Activated T-cell treated with anti-CD3 and anti-CD28 coated beads for 24 hours (primary cell): ENCODE results near the gene SLIT3.

ENCODE experiments used
- DNase-seq: peaks from one replicate; pipeline ENCODE4 v3.0.0-alpha.2; 2020; ENCODE audit warnings: low read depth

Gene SLIT3

GRCh38 chr5:169029661-169030274 is 271.2 kb downstream of the SLIT3 start:
- no peak for DNase-seq

GRCh38 chr5:169029037-169029436 is 271.9 kb downstream of the SLIT3 start:
- no peak for DNase-seq

DNA sequence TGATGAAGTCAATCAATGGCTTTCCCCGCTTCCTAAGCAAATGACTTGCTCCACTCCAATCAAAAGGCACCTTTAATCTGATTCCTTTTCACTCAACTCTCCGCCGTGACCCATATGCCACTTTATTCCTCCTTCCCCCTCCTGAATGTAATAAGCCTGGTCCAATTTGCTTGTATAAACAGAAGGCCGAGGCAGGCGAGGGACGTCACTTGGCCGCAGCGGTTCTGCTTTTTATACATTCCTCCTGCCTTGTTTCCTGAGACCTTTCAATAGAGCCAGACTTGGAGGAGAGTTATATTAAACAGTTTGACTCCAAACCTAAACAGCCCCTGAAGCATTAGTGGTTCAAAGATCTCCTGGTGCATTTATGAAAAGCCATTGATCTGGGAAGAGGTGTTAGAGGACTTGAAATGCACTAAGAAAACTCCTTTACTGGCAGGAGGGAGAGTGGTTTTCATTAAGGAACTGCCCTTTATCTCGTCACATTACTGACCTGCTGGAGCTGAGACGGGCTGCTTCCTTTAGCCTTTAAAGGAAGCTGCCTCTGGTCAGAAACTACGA is 273.4 kb downstream of the SLIT3 start:
- no peak for DNase-seq

DNA sequence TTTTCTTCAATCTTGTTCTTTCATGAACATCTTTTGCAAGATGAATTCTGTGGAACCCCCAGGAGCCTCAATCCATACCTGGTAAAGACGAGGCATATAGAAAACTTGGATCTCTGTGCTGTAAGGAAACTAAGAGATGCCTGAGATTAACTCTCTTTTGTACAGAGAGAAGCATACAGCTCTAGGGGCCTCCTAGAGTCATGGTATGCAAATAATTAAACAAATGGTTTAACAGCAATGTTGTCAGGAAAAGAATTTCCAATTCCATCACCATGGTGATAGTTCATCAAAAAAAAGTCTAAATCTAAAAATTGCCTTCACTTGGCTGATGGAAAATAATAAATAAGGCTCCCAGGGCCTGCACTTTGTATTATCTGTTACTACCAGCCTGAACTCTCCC is 275.4 kb downstream of the SLIT3 start:
- no peak for DNase-seq

DNA sequence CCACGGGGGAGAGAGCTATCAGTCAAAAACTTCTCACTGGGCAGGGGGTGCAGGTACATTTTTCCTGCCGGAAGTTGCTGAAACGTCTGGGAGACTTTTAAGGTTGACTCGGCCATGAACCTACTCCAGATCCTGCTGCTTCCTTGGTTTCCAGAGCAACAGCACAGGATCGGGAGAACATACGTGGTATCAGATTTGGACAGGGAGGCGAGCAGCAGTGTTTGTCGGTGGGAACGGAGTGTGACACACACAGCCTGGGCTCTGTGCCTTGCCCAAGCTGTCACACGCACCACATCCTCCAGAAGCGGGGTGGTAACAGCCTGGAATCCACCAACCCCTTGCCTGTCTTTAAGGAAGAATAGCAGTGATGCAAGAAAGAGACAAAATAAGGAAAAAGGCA is 276.5 kb downstream of the SLIT3 start:
- DNase-seq = no peak

DNA sequence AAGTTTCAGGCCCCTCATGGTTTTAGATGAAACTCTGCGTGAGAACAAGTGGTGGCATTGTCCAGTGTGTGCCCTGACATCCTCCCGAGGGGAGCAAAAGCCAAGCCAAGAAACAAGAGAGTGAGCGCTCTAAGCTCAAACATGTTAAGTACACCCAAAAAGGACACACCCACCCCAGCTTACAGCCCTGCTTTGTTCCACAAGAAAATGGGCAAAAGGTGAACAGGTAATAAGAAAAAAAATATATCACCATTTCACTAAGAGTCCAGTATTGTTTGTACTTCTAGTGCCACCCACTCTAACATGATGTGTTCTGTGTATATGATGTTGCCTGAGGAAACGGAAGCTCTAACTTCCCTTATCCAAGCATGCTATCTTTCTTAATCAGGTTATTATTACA is 278.2 kb downstream of the SLIT3 start:
- no peak for DNase-seq

GRCh38 chr5:169020102-169020501 is 280.8 kb downstream of the SLIT3 start:
- DNase-seq = no peak

DNA sequence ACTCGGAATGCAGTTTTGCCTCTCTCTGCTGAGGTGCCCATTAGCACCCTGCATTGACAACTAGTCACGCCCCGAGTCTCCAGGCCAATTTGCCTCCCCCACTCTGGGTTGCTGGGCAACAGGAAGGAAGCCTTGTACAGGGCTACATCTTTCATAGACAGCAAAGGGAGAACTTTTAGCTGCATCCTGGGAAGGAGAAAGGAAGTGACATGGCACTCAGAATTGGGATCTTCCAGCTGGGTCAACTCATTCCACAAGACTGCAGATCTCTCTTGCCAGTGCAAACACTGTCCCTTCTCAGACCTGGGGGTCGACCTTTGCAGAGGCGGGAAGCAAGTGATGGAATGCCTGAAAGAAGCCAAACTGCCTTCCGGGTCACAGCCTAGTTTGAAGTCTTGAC is 282.0 kb downstream of the SLIT3 start:
- DNase-seq = no peak

GRCh38 chr5:169015991-169016390 is 284.9 kb downstream of the SLIT3 start:
- no peak for DNase-seq

DNA sequence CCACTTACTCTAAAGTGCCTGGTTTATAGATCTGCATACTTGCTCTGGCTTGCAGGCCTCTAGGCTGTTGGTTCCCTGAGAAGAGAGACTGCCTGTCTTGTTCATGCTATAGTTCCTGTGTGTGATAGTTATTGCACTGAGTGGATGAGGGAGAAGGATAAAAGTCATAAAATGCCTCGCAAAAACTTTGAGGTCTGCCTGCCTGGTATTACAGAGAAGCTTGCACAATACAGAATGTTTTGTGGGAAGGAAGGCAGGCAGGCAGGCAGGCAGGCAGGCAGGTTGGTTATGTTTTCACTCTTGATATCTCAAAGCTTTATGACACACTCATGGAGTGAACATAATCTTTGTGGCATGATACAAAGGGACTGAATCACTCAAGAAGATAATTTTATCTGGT is 287.1 kb downstream of the SLIT3 start:
- no peak for DNase-seq

DNA sequence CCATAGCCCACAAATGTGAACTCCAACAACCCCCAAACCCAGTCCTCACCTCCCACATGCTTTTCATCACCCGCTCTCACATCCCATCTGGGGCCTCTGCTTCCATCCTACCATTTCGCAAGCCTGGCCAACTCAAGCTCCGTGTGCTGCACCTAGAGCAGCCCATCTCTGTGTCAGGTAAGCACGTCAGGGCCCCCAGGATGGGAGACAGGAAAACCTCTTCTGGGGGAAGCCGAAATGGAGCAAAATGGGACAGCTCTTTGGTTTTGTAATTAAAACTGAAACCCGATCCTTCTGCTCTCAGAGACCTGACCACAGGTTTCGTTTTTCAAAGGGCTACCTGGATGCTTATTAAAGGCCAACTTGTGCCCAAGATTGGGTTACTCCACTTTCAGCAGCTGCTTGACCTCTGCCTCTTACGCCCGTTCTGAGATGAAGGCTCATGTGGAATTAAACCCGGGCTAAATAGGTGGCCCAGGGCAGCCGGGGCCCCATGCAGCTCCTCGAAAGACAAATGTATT is 287.7 kb downstream of the SLIT3 start:
- DNase-seq = no peak

GRCh38 chr5:169012450-169012849 is 288.5 kb downstream of the SLIT3 start:
- no peak for DNase-seq

DNA sequence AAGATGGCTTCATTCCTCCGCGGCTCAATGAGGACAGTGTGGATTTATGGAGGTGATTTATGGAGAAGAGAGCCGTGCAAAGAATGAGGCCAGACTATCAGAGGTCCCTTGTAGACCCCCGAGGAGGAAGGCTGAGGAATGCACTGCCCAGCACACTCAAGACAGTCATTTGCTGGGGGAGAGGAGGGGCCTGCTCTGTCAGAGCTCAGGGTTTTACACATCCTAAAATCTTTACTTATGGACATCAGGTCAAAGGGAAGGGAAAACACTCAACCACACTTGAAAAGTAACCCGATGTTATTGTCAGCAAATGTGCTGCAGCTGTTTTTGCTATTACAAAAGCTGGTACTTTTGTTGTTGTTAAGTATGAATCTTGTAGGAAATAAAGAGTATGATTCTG is 289.5 kb downstream of the SLIT3 start:
- no peak for DNase-seq

- no peak for DNase-seq
These were observed 289.9 kb downstream of the SLIT3 start for GRCh38 chr5:169011009-169011408.

GRCh38 chr5:169009123-169009522 is 291.8 kb downstream of the SLIT3 start:
- DNase-seq = no peak

DNA sequence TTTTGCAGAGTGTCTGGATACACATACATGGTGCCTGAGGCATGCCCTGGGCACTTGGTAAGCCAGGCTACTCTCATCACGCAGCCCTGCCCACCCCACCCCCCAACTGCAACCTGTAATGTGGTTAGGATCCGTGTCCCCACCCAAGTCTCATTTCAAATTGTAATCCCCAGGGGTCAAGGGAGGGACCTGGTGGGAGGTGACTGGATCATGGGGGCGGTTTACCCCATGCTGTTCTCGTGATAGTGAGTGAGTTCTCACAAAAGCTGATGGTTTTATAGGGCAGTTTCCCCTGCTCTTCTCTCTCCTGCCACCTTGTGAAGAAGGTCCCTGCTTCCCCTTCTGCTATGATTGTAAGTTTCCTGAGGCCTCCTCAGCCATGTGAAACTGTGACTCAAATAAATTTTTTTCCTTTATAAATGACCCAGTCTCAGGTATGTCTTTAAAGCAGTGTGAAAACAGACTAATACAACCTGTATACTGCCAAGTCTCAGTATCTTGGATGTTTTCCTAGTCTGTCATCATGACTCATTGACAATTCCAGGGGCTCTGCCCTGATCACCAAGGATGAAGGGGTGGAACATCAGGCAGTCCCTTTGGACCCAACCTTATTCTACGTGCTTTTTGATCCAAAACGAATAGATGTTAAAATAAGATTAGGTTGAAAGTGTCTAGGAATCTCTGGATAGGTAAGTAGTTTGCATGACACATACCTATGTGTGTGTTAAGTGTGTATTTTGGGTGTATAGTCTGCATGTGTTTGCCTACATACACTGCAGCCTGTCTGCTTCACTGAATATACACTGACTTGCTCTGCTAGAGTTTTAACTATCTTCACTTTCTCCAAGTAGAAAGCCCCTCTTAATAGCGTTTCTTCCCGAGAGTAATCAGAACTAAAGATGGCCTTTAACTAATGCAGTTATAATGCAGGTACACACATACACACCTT is 293.8 kb downstream of the SLIT3 start:
- no peak for DNase-seq

DNA sequence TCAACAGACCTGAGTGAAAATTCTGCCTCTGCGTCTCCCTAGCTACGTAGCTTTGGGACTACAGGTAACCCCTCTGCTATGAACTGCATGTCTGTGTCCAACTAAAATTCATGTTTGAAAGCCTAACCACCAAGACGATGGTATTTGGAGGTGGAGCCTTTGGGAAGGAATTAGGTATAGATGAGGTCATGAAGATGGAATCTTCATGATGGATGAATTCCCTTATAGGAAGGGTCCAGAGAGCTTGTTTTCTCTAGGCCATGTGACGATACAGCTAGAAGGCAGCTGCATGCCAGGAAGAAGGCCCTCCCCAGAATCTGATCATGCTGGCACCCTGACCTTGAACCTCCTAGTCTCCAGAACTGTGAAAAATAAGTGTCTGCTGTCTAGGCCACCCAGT is 296.4 kb downstream of the SLIT3 start:
- no peak for DNase-seq

GRCh38 chr5:169003721-169004541 is 297.0 kb downstream of the SLIT3 start:
- no peak for DNase-seq

GRCh38 chr5:169002953-169003555 is 297.9 kb downstream of the SLIT3 start:
- DNase-seq = no peak

DNA sequence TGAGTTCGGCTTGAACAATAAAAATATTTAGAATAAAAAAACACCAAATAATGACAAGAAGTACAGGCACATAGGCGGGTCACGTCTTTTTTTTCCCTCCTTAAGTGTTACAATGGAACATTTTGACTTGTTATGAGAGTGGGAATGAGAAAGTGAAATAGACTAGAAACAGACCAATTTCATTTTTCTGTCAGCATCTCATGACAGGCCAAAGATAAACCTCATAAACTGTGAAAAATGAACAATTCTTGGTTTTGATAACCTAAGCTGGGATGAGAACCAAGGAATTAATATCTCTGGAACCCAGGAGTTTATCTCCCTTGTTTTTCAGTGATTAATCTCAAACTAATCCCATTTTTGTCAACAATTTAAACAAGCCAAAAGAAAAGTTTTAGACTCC is 299.5 kb downstream of the SLIT3 start:
- no peak for DNase-seq

- DNase-seq = no peak
These were observed 305.9 kb downstream of the SLIT3 start for GRCh38 chr5:168995024-168995423.

DNA sequence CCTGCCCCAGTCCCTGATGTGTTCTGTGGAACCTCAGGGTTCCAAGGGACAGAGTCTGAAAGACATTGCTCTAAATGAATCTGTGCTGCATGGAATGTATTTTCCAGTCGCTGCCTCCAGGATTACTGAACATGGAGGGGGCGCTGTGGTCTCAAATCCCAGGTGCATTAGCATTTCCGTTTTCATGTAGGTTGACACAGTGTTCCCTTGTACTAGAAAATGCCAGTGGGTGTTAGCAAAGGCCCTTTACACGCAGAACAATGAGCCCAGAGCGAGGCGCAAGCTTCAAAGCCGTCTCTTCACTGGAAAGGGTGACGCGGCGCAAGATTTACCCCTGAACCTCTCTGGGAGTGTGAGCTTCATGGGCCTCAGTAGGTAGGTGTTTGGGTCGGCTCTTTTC is 308.3 kb downstream of the SLIT3 start:
- DNase-seq = no peak
